GM12878 (cell line): ENCODE measurements around the gene POLN.

ENCODE experiments used
- BHLHE40 ChIP-seq, 2 experiments: fragments of 450-650 bp in 1 of 2; IDR thresholded peaks; 2 replicates each; pipeline ENCODE4 v1.6.1; 2011 to 2017; ENCODE audit warnings: low read depth in 2 of 2, borderline replicate concordance in 1 of 2, improper control_type of control experiment in 1 of 2, low read length in 1 of 2, mild to moderate bottlenecking in 1 of 2
- CEBPB ChIP-seq, 2 experiments: fragments of 150-350 bp in 1 of 2; IDR thresholded peaks; 2 replicates each; pipeline ENCODE4 v1.6.1; 2012 to 2014; ENCODE audit warnings: low read depth in 2 of 2, low read length in 2 of 2, borderline replicate concordance in 1 of 2, inconsistent platforms in 1 of 2
- CHD4 ChIP-seq: fragments of 200-600 bp; sonication (generic); IDR thresholded peaks from 2 replicates; pipeline ENCODE4 v1.6.1; 2016; ENCODE audit warnings: mild to moderate bottlenecking
- CTCF ChIP-seq, 3 experiments: IDR thresholded peaks in 2 of 3; conservative IDR thresholded peaks in 1 of 3; 2 replicates each; pipeline ENCODE4 v1.5.1; 2011; ENCODE audit warnings: low read depth in 3 of 3, low read length in 3 of 3, mild to moderate bottlenecking in 3 of 3, control low read depth in 2 of 3, moderate library complexity in 2 of 3, inconsistent platforms in 1 of 3, mixed read lengths in 1 of 3; ENCODE audit not compliant: control insufficient read depth in 2 of 3, insufficient read depth in 1 of 3; ENCODE audit errors: extremely low read depth in 1 of 3
- MEF2A ChIP-seq: IDR thresholded peaks from 2 replicates; pipeline ENCODE4 v1.6.1; 2011; ENCODE audit warnings: low read depth, mild to moderate bottlenecking, low read length, moderate library complexity; ENCODE audit not compliant: insufficient read depth
- POLR2A ChIP-seq: IDR thresholded peaks from 2 replicates; pipeline ENCODE4 v1.6.1; 2011; ENCODE audit warnings: low read depth, mild to moderate bottlenecking, low read length
- POLR2AphosphoS5 ChIP-seq: IDR thresholded peaks from 2 replicates; pipeline ENCODE4 v1.6.1; 2011; ENCODE audit warnings: mild to moderate bottlenecking, low read length, inconsistent platforms
- RAD21 ChIP-seq: IDR thresholded peaks from 2 replicates; pipeline ENCODE4 v1.6.1; 2011; ENCODE audit warnings: mild to moderate bottlenecking, low read depth, low read length, moderate library complexity; ENCODE audit not compliant: insufficient read depth
- TAF1 ChIP-seq: IDR thresholded peaks from 2 replicates; pipeline ENCODE4 v1.6.1; 2011; ENCODE audit warnings: mild to moderate bottlenecking, low read depth, low read length, borderline replicate concordance
- USF1 ChIP-seq: IDR thresholded peaks from 2 replicates; pipeline ENCODE4 v1.6.1; 2011; ENCODE audit warnings: borderline replicate concordance, low read depth, mild to moderate bottlenecking, moderate library complexity, mixed read lengths, low read length; ENCODE audit not compliant: insufficient read depth; ENCODE audit errors: extremely low read length

- no peak for TF ChIP-seq RAD21
- TF ChIP-seq USF1 = no peak
- no peak for TF ChIP-seq TAF1
- no peak for TF ChIP-seq CTCF (IDR thresholded peaks at IDR 0.05 in 2 of 3, conservative IDR thresholded peaks at IDR 0.05 in 1 of 3; ENCODE audit: control insufficient read depth in 2 of 3, extremely low read depth in 1 of 3, insufficient read depth in 1 of 3, low read depth in 3 of 3, low read length in 3 of 3)
- no peak for TF ChIP-seq CHD4
- TF ChIP-seq BHLHE40 (IDR thresholded peaks at IDR 0.05; ENCODE audit: borderline replicate concordance in 1 of 2, low read depth in 2 of 2, low read length in 1 of 2) = no peak
- TF ChIP-seq POLR2A = no peak
- TF ChIP-seq MEF2A = no peak
- TF ChIP-seq POLR2AphosphoS5 = no peak
- TF ChIP-seq CEBPB (IDR thresholded peaks at IDR 0.05; ENCODE audit: borderline replicate concordance in 1 of 2, low read depth in 2 of 2, low read length in 2 of 2) = no peak
Measured at GRCh38 chr4:2044542-2045517, 197.1 kb downstream of the POLN start.
